Ishikawa (cell line): Measurements from ENCODE around the gene SS18.

ENCODE experiments used
- CREB1 ChIP-seq: IDR thresholded peaks from 2 replicates; pipeline ENCODE4 v1.6.1; 2012; ENCODE audit warnings: low read depth
- EP300 ChIP-seq: IDR thresholded peaks from 2 replicates; pipeline ENCODE4 v1.6.1; 2012; ENCODE audit warnings: borderline replicate concordance
- FOXM1 ChIP-seq: IDR thresholded peaks from 2 replicates; pipeline ENCODE4 v1.6.1; 2012; ENCODE audit warnings: low read depth, borderline replicate concordance
- MAX ChIP-seq: IDR thresholded peaks from 2 replicates; pipeline ENCODE4 v1.6.1; 2012
- NFIC ChIP-seq: IDR thresholded peaks from 2 replicates; pipeline ENCODE4 v1.6.1; 2012
- TEAD4 ChIP-seq: IDR thresholded peaks from 2 replicates; pipeline ENCODE4 v1.6.1; 2012
- USF1 ChIP-seq: IDR thresholded peaks from 2 replicates; pipeline ENCODE4 v1.6.1; 2012

- TF ChIP-seq FOXM1 (no peak), MAX (no peak), EP300 (no peak), TEAD4 (no peak), NFIC (no peak), CREB1 (no peak), USF1 (no peak)
Measured at GRCh38 chr18:26119246-26119645, 28.8 kb upstream of the SS18 start.
